DMS153 (cell line): ENCODE results near the gene GRIA1.

ENCODE experiments used
- DNase-seq: peaks from one replicate; lab custom pipeline; 2025; lab: John Stamatoyannopoulos, UW

GRIA1 gene

GRCh38 chr5:153490118-153491037 is at the start of gene GRIA1:
GRIA1 (plus strand) TSS chr5:153490670.
- DNase-seq: no peak

- peak; percentile 59 for DNase-seq
Measured at GRCh38 chr5:153445875-153446579, 44.4 kb upstream of the GRIA1 start.

GRCh38 chr5:153447534-153447933 is 42.9 kb upstream of the GRIA1 start:
- DNase-seq: no peak

- no peak for DNase-seq
Measured at GRCh38 chr5:153456354-153456753, 34.1 kb upstream of the GRIA1 start.

- DNase-seq: no peak
Measured at GRCh38 chr5:153456993-153457392, 33.5 kb upstream of the GRIA1 start.

- no peak for DNase-seq
Measured at GRCh38 chr5:153458268-153458667, 32.2 kb upstream of the GRIA1 start.

GRCh38 chr5:153459051-153459743 is 31.3 kb upstream of the GRIA1 start:
- peak; percentile 35 for DNase-seq

- DNase-seq: no peak
Measured at GRCh38 chr5:153460421-153460820, 30.0 kb upstream of the GRIA1 start.

- no peak for DNase-seq
Measured at GRCh38 chr5:153461341-153461740, 29.1 kb upstream of the GRIA1 start.

GRCh38 chr5:153463806-153464205 is 26.7 kb upstream of the GRIA1 start:
- no peak for DNase-seq

- no peak for DNase-seq
Measured at GRCh38 chr5:153467546-153467945, 22.9 kb upstream of the GRIA1 start.

GRCh38 chr5:153469423-153469822 is 21.0 kb upstream of the GRIA1 start:
- DNase-seq: no peak

- no peak for DNase-seq
Measured at GRCh38 chr5:153470736-153471135, 19.7 kb upstream of the GRIA1 start.

GRCh38 chr5:153476767-153477166 is 13.7 kb upstream of the GRIA1 start:
- no peak for DNase-seq

GRCh38 chr5:153480401-153480800 is 10.1 kb upstream of the GRIA1 start:
- DNase-seq: no peak

- DNase-seq: no peak
Measured at GRCh38 chr5:153483482-153483881, 7.0 kb upstream of the GRIA1 start.

GRCh38 chr5:153485641-153486040 is 4.8 kb upstream of the GRIA1 start:
- no peak for DNase-seq

- no peak for DNase-seq
Measured at GRCh38 chr5:153486771-153487170, 3.7 kb upstream of the GRIA1 start.

- DNase-seq: no peak
Measured at GRCh38 chr5:153489611-153490010, 859 bp upstream of the GRIA1 start.

GRCh38 chr5:153491038-153491744 is 721 bp downstream of the GRIA1 start:
- no peak for DNase-seq

- DNase-seq: no peak
Measured at GRCh38 chr5:153491856-153492255, 1.4 kb downstream of the GRIA1 start.

GRCh38 chr5:153496835-153497234 is 6.4 kb downstream of the GRIA1 start:
- DNase-seq: no peak
